Keratinocyte (primary cell): Measurements from ENCODE around the gene SLC1A4. TPM values are rescaled to one million over a fixed set of nuclear protein-coding genes. Genes with fewer than 3 reads are reported as not detected.

Experiments used
- DNase-seq: peaks from one replicate; pipeline ENCODE4 v3.0.0-alpha.2; 2011; ENCODE audit warnings: low read depth, missing footprints, low spot score
- FAIRE-seq: peaks from 2 replicates; lab custom pipeline; 2011; peaks lifted over from hg19 to GRCh38; lab: Jason Lieb, UNC
- H2AFZ ChIP-seq: 2 replicates; pipeline ENCODE4 v1.6.0; 2012; ENCODE audit warnings: low read length, control low read depth, inconsistent platforms; ENCODE audit not compliant: control insufficient read depth
- H3K27ac ChIP-seq: 2 replicates; pipeline ENCODE4 v1.5.1; 2011; ENCODE audit warnings: low read length; ENCODE audit not compliant: control insufficient read depth, insufficient read depth
- H3K27me3 ChIP-seq: 3 replicates; pipeline ENCODE4 v1.6.0; 2011; ENCODE audit warnings: low read length; ENCODE audit not compliant: control insufficient read depth, insufficient read depth; ENCODE audit errors: extremely low read depth
- H3K36me3 ChIP-seq, 2 experiments: 2 replicates in 1 of 2; 3 replicates in 1 of 2; pipeline ENCODE4 v1.5.1; 2011; ENCODE audit warnings: low read length in 2 of 2, mild to moderate bottlenecking in 1 of 2; ENCODE audit not compliant: control insufficient read depth in 2 of 2, insufficient read depth in 2 of 2; ENCODE audit errors: extremely low read depth in 1 of 2
- H3K4me1 ChIP-seq: 3 replicates; pipeline ENCODE4 v1.5.1; 2011; ENCODE audit warnings: low read length; ENCODE audit not compliant: control insufficient read depth, insufficient read depth; ENCODE audit errors: extremely low read depth
- H3K4me2 ChIP-seq: 3 replicates; pipeline ENCODE4 v1.6.0; 2011; ENCODE audit warnings: low read depth, low read length; ENCODE audit not compliant: control insufficient read depth, insufficient read depth; ENCODE audit errors: extremely low read depth
- H3K4me3 ChIP-seq, 3 experiments: fragments of 200-600 bp in 1 of 3; sonication (generic) in 1 of 3; 2 replicates in 2 of 3; 3 replicates in 1 of 3; pipeline ENCODE4 v1.5.1; 2011 to 2016; ENCODE audit warnings: low read length in 3 of 3, mild to moderate bottlenecking in 3 of 3, control low read depth in 2 of 3, inconsistent platforms in 1 of 3, low read depth in 1 of 3, mixed read lengths in 1 of 3, mixed run types in 1 of 3, moderate library complexity in 1 of 3; ENCODE audit not compliant: control insufficient read depth in 2 of 3, insufficient read depth in 2 of 3; ENCODE audit errors: extremely low read depth in 1 of 3
- H3K79me2 ChIP-seq: 2 replicates; pipeline ENCODE4 v1.6.0; 2012; ENCODE audit warnings: low read length; ENCODE audit not compliant: control insufficient read depth, insufficient read depth
- H3K9ac ChIP-seq: 3 replicates; pipeline ENCODE4 v1.6.0; 2011; ENCODE audit warnings: low read length; ENCODE audit not compliant: control insufficient read depth, insufficient read depth; ENCODE audit errors: extremely low read depth
- H3K9me1 ChIP-seq: 3 replicates; pipeline ENCODE4 v1.6.0; 2011; ENCODE audit warnings: low read length; ENCODE audit not compliant: control insufficient read depth, insufficient read depth; ENCODE audit errors: extremely low read depth
- H3K9me3 ChIP-seq: 2 replicates; pipeline ENCODE4 v1.5.1; 2012; ENCODE audit warnings: low read depth, low read length; ENCODE audit not compliant: control insufficient read depth
- H4K20me1 ChIP-seq: 3 replicates; pipeline ENCODE4 v1.6.0; 2011; ENCODE audit warnings: low read length; ENCODE audit not compliant: control insufficient read depth, insufficient read depth; ENCODE audit errors: extremely low read depth
- EZH2 ChIP-seq: IDR thresholded peaks from one replicate; pipeline ENCODE4 v1.6.1; 2012; ENCODE audit warnings: inconsistent platforms, mild to moderate bottlenecking, low read length, moderate library complexity
- dilution Hi-C: fragments of 300-500 bp; cut with MboI; formaldehyde crosslinking; loops from one replicate; pipeline ENCODE4 v1.7.0; 2020; ENCODE audit warnings: low sequenced_read_pairs; ENCODE audit not compliant: extremely low pct_ligation_motif_present
- polyA plus RNA-seq, 5 experiments: library from polyadenylated mRNA; depleted of rRNA in 3 of 5; stranded (reverse) in 3 of 5; stranded (forward) in 1 of 5; unstranded in 1 of 5; fragments of >200 nt; gene quantifications; 1 replicate in 1 of 5; 2 replicates in 3 of 5; 3 replicates in 1 of 5; pipeline versions ENCODE4 v1.2.1 to v1.2.3, GENCODE V29; 2011 to 2012; ENCODE audit warnings: missing spikeins in 2 of 5, low read depth in 1 of 5, low replicate concordance in 1 of 5
- TF ChIP-seq, protein P1 (sequence below), 3 experiments: IDR thresholded peaks in 1 of 3; conservative IDR thresholded peaks in 1 of 3; optimal IDR thresholded peaks in 1 of 3; 2 replicates in 2 of 3; 3 replicates in 1 of 3; pipeline versions ENCODE3 to v1.5.1; 2011; ENCODE audit warnings: low read length in 3 of 3, mild to moderate bottlenecking in 3 of 3, moderate library complexity in 2 of 3, control low read depth in 1 of 3, inconsistent platforms in 1 of 3; ENCODE audit not compliant: insufficient read depth in 2 of 3; ENCODE audit errors: extremely low read depth in 1 of 3

SLC1A4 gene
- polyA plus RNA-seq, 1 donor (not counting 4 experiments of a cell fraction or from before 2014, with no cell fraction given), result 8.2 TPM

GRCh38 chr2:65050931-65051330, 61.7 kb downstream of the SLC1A4 start:
- FAIRE-seq, result no peak
- TF ChIP-seq, protein P1, sequence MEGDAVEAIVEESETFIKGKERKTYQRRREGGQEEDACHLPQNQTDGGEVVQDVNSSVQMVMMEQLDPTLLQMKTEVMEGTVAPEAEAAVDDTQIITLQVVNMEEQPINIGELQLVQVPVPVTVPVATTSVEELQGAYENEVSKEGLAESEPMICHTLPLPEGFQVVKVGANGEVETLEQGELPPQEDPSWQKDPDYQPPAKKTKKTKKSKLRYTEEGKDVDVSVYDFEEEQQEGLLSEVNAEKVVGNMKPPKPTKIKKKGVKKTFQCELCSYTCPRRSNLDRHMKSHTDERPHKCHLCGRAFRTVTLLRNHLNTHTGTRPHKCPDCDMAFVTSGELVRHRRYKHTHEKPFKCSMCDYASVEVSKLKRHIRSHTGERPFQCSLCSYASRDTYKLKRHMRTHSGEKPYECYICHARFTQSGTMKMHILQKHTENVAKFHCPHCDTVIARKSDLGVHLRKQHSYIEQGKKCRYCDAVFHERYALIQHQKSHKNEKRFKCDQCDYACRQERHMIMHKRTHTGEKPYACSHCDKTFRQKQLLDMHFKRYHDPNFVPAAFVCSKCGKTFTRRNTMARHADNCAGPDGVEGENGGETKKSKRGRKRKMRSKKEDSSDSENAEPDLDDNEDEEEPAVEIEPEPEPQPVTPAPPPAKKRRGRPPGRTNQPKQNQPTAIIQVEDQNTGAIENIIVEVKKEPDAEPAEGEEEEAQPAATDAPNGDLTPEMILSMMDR (optimal IDR thresholded peaks at IDR 0.05 in 1 of 3, IDR thresholded peaks at IDR 0.05 in 1 of 3, conservative IDR thresholded peaks at IDR 0.05 in 1 of 3; ENCODE audit: extremely low read depth in 1 of 3, insufficient read depth in 2 of 3, low read length in 3 of 3), result no peak
- TF ChIP-seq EZH2, result no peak
- no peak overlapping the region for H3K9ac ChIP-seq
- no peaks in the 10 kb centered on the region for H3K36me3 ChIP-seq
- H3K4me3 ChIP-seq, result no peak overlapping the region
- no peaks in the 10 kb centered on the region for H3K27me3 ChIP-seq
- H3K27ac ChIP-seq, result no peak overlapping the region
- no peaks in the 10 kb centered on the region for H3K9me1 ChIP-seq
- H3K4me2 ChIP-seq, result no peak overlapping the region
- H4K20me1 ChIP-seq, result no peaks in the 10 kb centered on the region
- no peak for DNase-seq
- dilution Hi-C loops, result no loop called here
- H3K9me3 ChIP-seq, result no peaks in the 10 kb centered on the region
- no peak overlapping the region for H2AFZ ChIP-seq
- no peaks in the 10 kb centered on the region for H3K79me2 ChIP-seq
- no peaks in the 10 kb centered on the region for H3K4me1 ChIP-seq

DNA sequence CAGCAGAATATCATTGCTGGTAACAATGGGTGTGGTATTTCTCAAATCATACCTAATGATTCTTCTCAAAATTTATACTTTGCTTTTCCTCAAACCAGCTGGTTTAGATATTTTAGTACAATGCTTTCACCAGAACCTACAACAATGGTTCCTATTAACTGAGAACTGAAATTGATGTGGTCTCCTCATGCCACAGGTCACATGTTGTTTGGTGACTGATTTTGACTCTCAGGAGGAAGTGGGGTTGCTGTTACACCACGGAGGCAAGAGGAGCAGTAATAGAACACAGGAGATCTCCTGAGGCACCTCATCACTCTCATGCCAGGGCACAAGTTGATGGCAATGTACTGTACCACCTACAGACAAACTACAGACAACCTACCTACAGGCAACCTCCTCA, 64.0 kb downstream of the SLC1A4 start:
- H3K9me3 ChIP-seq, result no peaks in the 10 kb centered on the region
- H3K36me3 ChIP-seq, result no peaks in the 10 kb centered on the region
- no peaks in the 10 kb centered on the region for H3K27me3 ChIP-seq
- no peak overlapping the region for H3K27ac ChIP-seq
- TF ChIP-seq, protein P1 (optimal IDR thresholded peaks at IDR 0.05 in 1 of 3, IDR thresholded peaks at IDR 0.05 in 1 of 3, conservative IDR thresholded peaks at IDR 0.05 in 1 of 3; ENCODE audit: extremely low read depth in 1 of 3, insufficient read depth in 2 of 3, low read length in 3 of 3), result no peak
- TF ChIP-seq EZH2, result no peak
- H3K4me3 ChIP-seq, result no peak overlapping the region
- dilution Hi-C loops, result no loop called here
- H3K9me1 ChIP-seq, result no peaks in the 10 kb centered on the region
- no peaks in the 10 kb centered on the region for H4K20me1 ChIP-seq
- no peak overlapping the region for H3K4me2 ChIP-seq
- FAIRE-seq, result no peak
- peaks cover 14% of the 10 kb centered on the region for H3K4me1 ChIP-seq
- no peak overlapping the region for H2AFZ ChIP-seq
- no peak overlapping the region for H3K9ac ChIP-seq
- no peak for DNase-seq
- H3K79me2 ChIP-seq, result no peaks in the 10 kb centered on the region
